Endothelial cell (in vitro differentiated cells): Measurements from ENCODE around the gene CA4. TPM values are rescaled to one million over a fixed set of nuclear protein-coding genes. Genes with fewer than 3 reads are reported as not detected.
A peak's percentile ranks its signal among the peaks of the same experiment; 100 is the strongest.

Experiments
- DNase-seq: peaks from one replicate; pipeline ENCODE4 v3.0.0; 2021; ENCODE audit warnings: low spot score
- H3K27ac Mint-ChIP-seq: one replicate; pipeline ENCODE4 v1.8.0; 2021; ENCODE audit warnings: mixed read lengths, inconsistent platforms; ENCODE audit not compliant: unreplicated experiment
- H3K27me3 Mint-ChIP-seq: one replicate; pipeline ENCODE4 v1.8.0; 2021; ENCODE audit warnings: mild to moderate bottlenecking, moderate library complexity, mixed read lengths, inconsistent platforms; ENCODE audit not compliant: unreplicated experiment
- H3K36me3 Mint-ChIP-seq: one replicate; pipeline ENCODE4 v1.8.0; 2021; ENCODE audit warnings: mild to moderate bottlenecking, low read depth, mixed read lengths, inconsistent platforms; ENCODE audit not compliant: unreplicated experiment
- H3K4me1 Mint-ChIP-seq: one replicate; pipeline ENCODE4 v1.8.0; 2021; ENCODE audit warnings: mild to moderate bottlenecking, mixed read lengths, inconsistent platforms; ENCODE audit not compliant: unreplicated experiment
- H3K4me3 Mint-ChIP-seq: one replicate; pipeline ENCODE4 v1.8.0; 2021; ENCODE audit warnings: mild to moderate bottlenecking, mixed read lengths, inconsistent platforms; ENCODE audit not compliant: unreplicated experiment
- H3K9me3 Mint-ChIP-seq: one replicate; pipeline ENCODE4 v1.8.0; 2021; ENCODE audit warnings: mixed read lengths, inconsistent platforms; ENCODE audit not compliant: unreplicated experiment
- total RNA-seq: library from RNA; stranded (reverse); fragmentation: NEBNext Ultra II Directional; extraction: Animal tissue kit (Norgen Biotek cat#: 25700); gene quantifications from one replicate; pipeline ENCODE4 v1.2.1, GENCODE V29; 2021; ENCODE audit not compliant: unreplicated experiment
- TF ChIP-seq, protein P1 (sequence below): fragments of 200-600 bp; sonication (generic); IDR thresholded peaks from one replicate; pipeline ENCODE4 v1.5.0; 2021; ENCODE audit warnings: antibody characterized with exemption; ENCODE audit not compliant: unreplicated experiment

CA4 gene
- total RNA-seq, 1 donor from 2014 or later = 8.3 TPM

- Mint-ChIP-seq H3K27ac (no peak overlapping the region), H3K4me3 (no peak overlapping the region), H3K27me3 (peaks cover 27% of the 10 kb centered on the region), H3K9me3 (no peaks in the 10 kb centered on the region), H3K36me3 (no peaks in the 10 kb centered on the region), H3K4me1 (peaks cover 49% of the 10 kb centered on the region)
- TF ChIP-seq, protein P1, sequence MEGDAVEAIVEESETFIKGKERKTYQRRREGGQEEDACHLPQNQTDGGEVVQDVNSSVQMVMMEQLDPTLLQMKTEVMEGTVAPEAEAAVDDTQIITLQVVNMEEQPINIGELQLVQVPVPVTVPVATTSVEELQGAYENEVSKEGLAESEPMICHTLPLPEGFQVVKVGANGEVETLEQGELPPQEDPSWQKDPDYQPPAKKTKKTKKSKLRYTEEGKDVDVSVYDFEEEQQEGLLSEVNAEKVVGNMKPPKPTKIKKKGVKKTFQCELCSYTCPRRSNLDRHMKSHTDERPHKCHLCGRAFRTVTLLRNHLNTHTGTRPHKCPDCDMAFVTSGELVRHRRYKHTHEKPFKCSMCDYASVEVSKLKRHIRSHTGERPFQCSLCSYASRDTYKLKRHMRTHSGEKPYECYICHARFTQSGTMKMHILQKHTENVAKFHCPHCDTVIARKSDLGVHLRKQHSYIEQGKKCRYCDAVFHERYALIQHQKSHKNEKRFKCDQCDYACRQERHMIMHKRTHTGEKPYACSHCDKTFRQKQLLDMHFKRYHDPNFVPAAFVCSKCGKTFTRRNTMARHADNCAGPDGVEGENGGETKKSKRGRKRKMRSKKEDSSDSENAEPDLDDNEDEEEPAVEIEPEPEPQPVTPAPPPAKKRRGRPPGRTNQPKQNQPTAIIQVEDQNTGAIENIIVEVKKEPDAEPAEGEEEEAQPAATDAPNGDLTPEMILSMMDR = no peak
- DNase-seq = no peak
These were observed 10.9 kb upstream of the CA4 start for GRCh38 chr17:60138769-60139437.

- peaks cover 31% of the 10 kb centered on the region for H3K27me3 Mint-ChIP-seq
- H3K4me3 Mint-ChIP-seq = no peak overlapping the region
- H3K4me1 Mint-ChIP-seq = peaks cover 51% of the 10 kb centered on the region
- DNase-seq = peak; percentile 86
- TF ChIP-seq, protein P1 = no peak
- no peak overlapping the region for H3K27ac Mint-ChIP-seq
- H3K36me3 Mint-ChIP-seq = no peaks in the 10 kb centered on the region
- no peaks in the 10 kb centered on the region for H3K9me3 Mint-ChIP-seq
These were observed 10.1 kb upstream of the CA4 start for GRCh38 chr17:60139438-60140285.

DNA sequence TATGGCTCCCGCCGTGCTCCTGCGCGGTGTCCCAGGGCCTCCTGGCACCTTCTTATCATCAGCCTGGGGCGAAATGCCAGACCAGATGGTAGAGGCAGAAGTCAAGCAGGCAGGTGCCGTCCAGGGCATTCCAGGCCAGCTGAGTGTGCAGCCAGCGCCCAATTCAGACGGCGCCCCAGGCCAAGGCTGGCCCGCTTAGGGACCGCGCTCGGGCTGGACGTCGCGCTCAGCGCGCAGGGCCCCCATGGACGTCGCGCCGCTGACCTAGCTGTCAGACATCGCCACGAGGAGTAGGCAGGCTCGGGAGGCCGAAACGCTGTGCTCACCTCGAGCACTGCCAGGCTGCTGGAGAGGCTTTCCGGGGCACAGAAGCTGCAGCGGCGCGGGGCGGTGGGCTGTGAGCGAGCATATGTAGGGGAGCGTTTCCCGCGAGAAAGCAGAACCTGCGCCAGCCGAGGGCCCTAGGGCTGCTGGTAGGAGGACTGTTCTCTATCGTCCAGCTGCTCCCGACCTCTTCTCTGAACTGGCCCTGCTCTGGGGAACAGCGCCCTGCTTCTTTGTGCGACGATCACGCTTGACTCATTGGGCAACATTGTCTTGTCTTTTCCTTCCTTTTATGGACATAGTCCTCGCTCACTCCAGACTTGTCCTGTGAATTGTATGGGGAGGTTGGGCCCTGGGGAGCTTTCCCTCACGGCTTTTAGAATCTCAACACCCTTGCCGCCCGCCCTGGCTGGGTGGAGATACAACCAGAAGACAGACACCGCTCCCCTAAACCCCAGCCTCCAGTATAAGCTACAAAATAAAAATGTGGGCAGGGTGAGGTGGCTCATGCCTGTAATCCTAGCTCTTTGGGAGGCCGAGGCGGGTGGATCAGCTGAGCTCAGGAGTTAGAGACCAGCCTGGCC lies 8.4 kb upstream of the CA4 start:
- Mint-ChIP-seq H3K9me3 (no peaks in the 10 kb centered on the region), H3K4me1 (peaks cover 55% of the 10 kb centered on the region), H3K36me3 (no peaks in the 10 kb centered on the region), H3K27ac (no peak overlapping the region), H3K4me3 (peak overlapping the region; percentile 79), H3K27me3 (peaks cover 28% of the 10 kb centered on the region)
- TF ChIP-seq, protein P1 = no peak
- no peak for DNase-seq

GRCh38 chr17:60142872-60143499 lies 6.8 kb upstream of the CA4 start:
- H3K4me3 Mint-ChIP-seq = peak overlapping the region; percentile 34
- peak overlapping the region; percentile 39 for H3K27ac Mint-ChIP-seq
- TF ChIP-seq, protein P1 = peak; percentile 23
- peaks cover 26% of the 10 kb centered on the region for H3K27me3 Mint-ChIP-seq
- H3K36me3 Mint-ChIP-seq = no peaks in the 10 kb centered on the region
- DNase-seq = peak; percentile 93
- peaks cover 60% of the 10 kb centered on the region for H3K4me1 Mint-ChIP-seq
- no peaks in the 10 kb centered on the region for H3K9me3 Mint-ChIP-seq
